Activated naive CD4-positive, alpha-beta T cell treated with anti-CD3 and anti-CD28 coated beads, Interleukin-2, amount 10 ng/mL, durations not matched to agents 7 days and 5 days (primary cell): Measurements from ENCODE around the gene RAP2B.
A peak's percentile ranks its signal among the peaks of the same experiment; 100 is the strongest.
"Not testable (repeated sequence)": the region's sequence is repeated elsewhere in the genome, so short reads cannot be mapped to it uniquely, and the experiment has no call there.

ENCODE experiments used
- CTCF ChIA-PET: fragments of 350-600 bp; sonication (Branson Sonifier 250); formaldehyde crosslinking; loops from one replicate; lab custom pipeline; 2021; ENCODE audit warnings: antibody characterized with exemption; lab: Charles Lee
- DNase-seq: peaks from one replicate; pipeline ENCODE4 v3.0.0-alpha.2; 2020
- H3K27ac Mint-ChIP-seq: one replicate; pipeline ENCODE4 v1.8.0; 2021; ENCODE audit warnings: mild to moderate bottlenecking, moderate library complexity, mixed read lengths
- H3K27me3 Mint-ChIP-seq: one replicate; pipeline ENCODE4 v1.8.0; 2021; ENCODE audit warnings: mild to moderate bottlenecking, mixed read lengths
- H3K36me3 Mint-ChIP-seq: one replicate; pipeline ENCODE4 v1.8.0; 2021; ENCODE audit warnings: mixed read lengths
- H3K4me1 Mint-ChIP-seq: one replicate; pipeline ENCODE4 v1.8.0; 2021; ENCODE audit warnings: mixed read lengths
- H3K4me3 Mint-ChIP-seq: one replicate; pipeline ENCODE4 v1.8.0; 2021; ENCODE audit warnings: mild to moderate bottlenecking, moderate library complexity, mixed read lengths
- H3K9me3 Mint-ChIP-seq: one replicate; pipeline ENCODE4 v1.8.0; 2021; ENCODE audit warnings: mixed read lengths

The RAP2B gene

DNA sequence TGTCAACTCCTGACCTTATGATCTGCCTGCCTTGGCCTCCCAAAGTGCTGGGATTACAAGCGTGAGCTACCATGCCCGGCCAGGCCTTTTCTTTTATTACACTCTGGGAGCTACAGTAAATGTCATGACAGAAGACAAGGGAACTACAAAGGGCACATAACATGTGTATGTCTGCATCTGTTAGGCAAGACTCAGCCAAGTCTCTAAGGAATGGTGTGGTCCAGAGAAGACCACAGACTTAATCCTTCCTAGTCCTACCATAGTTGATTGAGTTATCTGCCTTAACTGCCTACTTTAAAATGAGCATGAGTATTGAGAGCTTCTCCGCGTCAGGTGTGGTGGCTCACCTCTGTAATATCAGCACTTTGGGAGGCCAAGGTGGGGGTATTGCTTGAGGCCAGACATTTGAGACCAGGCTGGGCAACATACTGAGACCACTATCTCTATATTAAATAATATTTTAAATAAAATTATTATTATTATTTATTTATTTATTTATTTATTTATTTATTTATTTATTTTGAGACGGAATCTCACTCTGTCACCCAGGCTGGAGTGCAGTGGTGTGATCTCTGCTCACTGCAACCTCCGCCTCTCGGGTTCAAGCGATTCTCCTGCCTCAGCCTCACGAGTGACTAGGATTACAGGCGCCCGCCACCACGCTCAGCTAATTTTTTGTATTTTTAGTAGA lies 31.9 kb downstream of the RAP2B start:
- H3K36me3 Mint-ChIP-seq, H3K4me3 Mint-ChIP-seq, CTCF ChIA-PET, H3K27ac Mint-ChIP-seq, H3K9me3 Mint-ChIP-seq, H3K27me3 Mint-ChIP-seq, DNase-seq, H3K4me1 Mint-ChIP-seq: not testable (repeated sequence)

DNA sequence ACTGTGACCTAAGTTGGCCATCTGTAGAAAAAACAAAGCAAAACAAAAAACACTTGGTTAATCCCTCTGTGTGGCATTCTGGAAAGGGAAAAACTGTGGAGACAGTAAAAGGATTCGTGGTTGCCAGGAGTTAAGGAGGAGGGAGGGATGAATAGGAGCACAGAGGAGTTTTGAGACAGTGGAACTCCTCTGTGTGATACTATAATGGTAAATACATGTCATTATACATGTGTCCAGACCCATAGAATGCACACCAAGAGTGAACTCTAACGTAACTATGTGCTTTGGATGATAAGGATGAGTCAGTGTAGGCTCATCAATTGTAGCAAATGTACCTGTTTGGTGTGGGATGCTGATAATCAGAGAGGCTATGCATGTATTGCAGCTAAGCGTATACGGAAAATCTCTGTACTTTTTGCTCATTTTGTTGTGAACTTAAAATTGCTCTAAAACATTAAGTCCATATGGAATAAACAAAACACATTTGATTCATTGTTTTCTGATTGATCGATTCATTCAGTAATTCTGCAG lies 33.4 kb downstream of the RAP2B start:
- CTCF ChIA-PET = no interaction called here
- no peak for DNase-seq
- H3K36me3 Mint-ChIP-seq = peaks cover under 1% of the 10 kb centered on the region
- no peaks in the 10 kb centered on the region for H3K27me3 Mint-ChIP-seq
- H3K27ac Mint-ChIP-seq = no peak overlapping the region
- no peaks in the 10 kb centered on the region for H3K4me1 Mint-ChIP-seq
- no peak overlapping the region for H3K4me3 Mint-ChIP-seq
- no peaks in the 10 kb centered on the region for H3K9me3 Mint-ChIP-seq

GRCh38 chr3:153209596-153209995 lies 47.6 kb downstream of the RAP2B start:
- Mint-ChIP-seq H3K27me3 (no peaks in the 10 kb centered on the region), H3K36me3 (peaks cover 4% of the 10 kb centered on the region), H3K9me3 (no peaks in the 10 kb centered on the region), H3K4me1 (peaks cover 32% of the 10 kb centered on the region), H3K27ac (no peak overlapping the region), H3K4me3 (no peak overlapping the region)
- CTCF ChIA-PET = interaction anchor here (1.2 to 1.5 kb wide), 2 partner anchors 81 to 83 kb away, joined by 4 to 6 read pairs; no protein-coding TSS in a partner anchor
- no peak for DNase-seq

DNA sequence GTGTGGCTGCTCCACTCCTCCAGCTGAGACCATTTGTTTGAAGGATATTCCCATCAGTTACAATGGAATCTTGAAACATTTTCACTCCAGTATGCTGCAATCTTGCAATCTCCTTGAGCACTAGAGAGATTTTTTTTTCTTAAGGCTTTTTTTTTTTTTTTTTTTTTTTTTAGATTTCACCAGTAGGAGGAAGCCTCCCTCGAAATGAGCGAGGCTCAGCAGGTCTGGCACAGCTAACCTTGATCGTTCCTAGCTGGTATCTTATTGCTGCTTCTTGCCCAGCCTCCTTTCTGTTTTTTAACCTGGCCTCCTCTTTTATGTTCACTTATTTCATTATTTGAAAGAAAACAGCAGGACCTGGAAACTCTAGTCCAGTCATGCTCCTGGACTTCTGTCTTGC lies 48.1 kb downstream of the RAP2B start:
- DNase-seq = peak; percentile 36
- no peaks in the 10 kb centered on the region for H3K9me3 Mint-ChIP-seq
- no peak overlapping the region for H3K4me3 Mint-ChIP-seq
- CTCF ChIA-PET = interaction anchor here (1.5 kb wide), 1 partner anchor 80 kb away, joined by 6 read pairs; no protein-coding TSS in a partner anchor
- peaks cover 34% of the 10 kb centered on the region for H3K4me1 Mint-ChIP-seq
- H3K27me3 Mint-ChIP-seq = no peaks in the 10 kb centered on the region
- peak overlapping the region; percentile 24 for H3K27ac Mint-ChIP-seq
- peaks cover 4% of the 10 kb centered on the region for H3K36me3 Mint-ChIP-seq

DNA sequence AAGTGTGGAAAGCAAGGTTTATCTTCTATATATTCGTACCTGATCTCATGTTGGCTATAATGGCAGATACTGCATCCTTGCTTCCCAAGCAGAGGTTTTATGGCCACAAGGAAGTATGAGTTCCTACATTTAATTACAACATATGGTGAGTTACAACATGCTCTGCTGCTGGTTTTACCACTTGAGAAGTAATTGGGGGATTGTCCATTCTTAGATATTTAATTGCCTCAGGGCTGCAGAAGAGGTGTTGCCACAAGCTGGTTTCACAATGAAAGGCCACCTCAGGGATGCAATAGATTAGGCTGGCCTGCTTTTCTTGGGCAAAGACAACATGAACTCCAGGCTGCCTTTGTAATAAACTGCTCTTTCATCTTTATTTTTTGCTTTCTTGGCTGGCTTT lies 48.6 kb downstream of the RAP2B start:
- CTCF ChIA-PET = no interaction called here
- Mint-ChIP-seq H3K9me3 (no peaks in the 10 kb centered on the region), H3K4me3 (no peak overlapping the region), H3K4me1 (peaks cover 38% of the 10 kb centered on the region), H3K27me3 (no peaks in the 10 kb centered on the region), H3K27ac (no peak overlapping the region), H3K36me3 (peaks cover 3% of the 10 kb centered on the region)
- no peak for DNase-seq

- H3K27ac Mint-ChIP-seq = no peak overlapping the region
Observed at GRCh38 chr3:153215497-153215896, 53.5 kb downstream of the RAP2B start.

GRCh38 chr3:153215966-153216365 lies 53.9 kb downstream of the RAP2B start:
- H3K4me3 Mint-ChIP-seq = no peak overlapping the region
- DNase-seq = no peak
- H3K27me3 Mint-ChIP-seq = no peaks in the 10 kb centered on the region
- CTCF ChIA-PET = no interaction called here
- peaks cover 16% of the 10 kb centered on the region for H3K9me3 Mint-ChIP-seq
- H3K4me1 Mint-ChIP-seq = peaks cover 63% of the 10 kb centered on the region
- H3K27ac Mint-ChIP-seq = no peak overlapping the region
- peaks cover 28% of the 10 kb centered on the region for H3K36me3 Mint-ChIP-seq

More at GRCh38 chr3:153215497-153215896, 53.5 kb downstream of the RAP2B start:
- peaks cover 14% of the 10 kb centered on the region for H3K9me3 Mint-ChIP-seq
- no peak overlapping the region for H3K4me3 Mint-ChIP-seq
- no peak for DNase-seq
- CTCF ChIA-PET = no interaction called here
- peaks cover 63% of the 10 kb centered on the region for H3K4me1 Mint-ChIP-seq
- H3K27me3 Mint-ChIP-seq = no peaks in the 10 kb centered on the region
- H3K36me3 Mint-ChIP-seq = peaks cover 25% of the 10 kb centered on the region

GRCh38 chr3:153216928-153217327 lies 54.9 kb downstream of the RAP2B start:
- Mint-ChIP-seq H3K36me3 (peaks cover 28% of the 10 kb centered on the region), H3K4me1 (peaks cover 72% of the 10 kb centered on the region), H3K27ac (no peak overlapping the region), H3K4me3 (no peak overlapping the region), H3K9me3 (peaks cover 16% of the 10 kb centered on the region), H3K27me3 (no peaks in the 10 kb centered on the region)
- no peak for DNase-seq
- CTCF ChIA-PET = no interaction called here

DNA sequence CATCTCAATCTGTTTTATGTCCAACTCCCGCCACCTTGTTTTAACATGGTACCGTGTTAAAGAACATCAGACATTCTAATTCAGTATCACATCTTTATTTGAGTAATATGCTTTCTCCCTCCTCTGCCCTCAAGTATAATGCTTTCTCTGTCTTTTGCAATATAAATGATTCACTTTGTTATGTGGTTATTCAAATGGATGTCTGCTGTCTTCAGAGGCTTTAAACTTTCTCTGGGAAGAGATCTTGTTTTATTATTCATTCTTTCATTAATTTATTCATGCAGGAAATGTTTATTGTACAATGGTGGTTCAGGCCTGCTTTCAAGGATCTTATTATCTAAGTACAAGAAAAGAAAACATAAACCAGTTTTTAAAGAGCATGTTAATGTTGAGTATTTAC lies 57.1 kb downstream of the RAP2B start:
- Mint-ChIP-seq H3K4me3 (no peak overlapping the region), H3K4me1 (peaks cover 81% of the 10 kb centered on the region), H3K9me3 (peaks cover 16% of the 10 kb centered on the region), H3K36me3 (peaks cover 25% of the 10 kb centered on the region), H3K27me3 (no peaks in the 10 kb centered on the region), H3K27ac (no peak overlapping the region)
- CTCF ChIA-PET = interaction anchor here (1.3 kb wide), 1 partner anchor 11 kb away, joined by 3 read pairs; no protein-coding TSS in a partner anchor
- DNase-seq = no peak
